Skin of body (tissue), 2 donors: ENCODE measurements around the gene TLCD3B. TPM values are rescaled to one million over a fixed set of nuclear protein-coding genes. Genes with fewer than 3 reads are reported as not detected.
"Not testable (repeated sequence)": the region's sequence is repeated elsewhere in the genome, so short reads cannot be mapped to it uniquely, and the experiment has no call there.

ENCODE experiments used
- DNase-seq: peaks from one replicate; lab custom pipeline; 2025; lab: John Stamatoyannopoulos, UW
- total RNA-seq: library from RNA; depleted of rRNA; stranded (reverse); fragments of >200 nt; gene quantifications from one replicate; pipeline ENCODE4 v1.2.3, GENCODE V29; 2014

Gene TLCD3B
- total RNA-seq, 1 donor from 2014 or later, result not detected

DNA sequence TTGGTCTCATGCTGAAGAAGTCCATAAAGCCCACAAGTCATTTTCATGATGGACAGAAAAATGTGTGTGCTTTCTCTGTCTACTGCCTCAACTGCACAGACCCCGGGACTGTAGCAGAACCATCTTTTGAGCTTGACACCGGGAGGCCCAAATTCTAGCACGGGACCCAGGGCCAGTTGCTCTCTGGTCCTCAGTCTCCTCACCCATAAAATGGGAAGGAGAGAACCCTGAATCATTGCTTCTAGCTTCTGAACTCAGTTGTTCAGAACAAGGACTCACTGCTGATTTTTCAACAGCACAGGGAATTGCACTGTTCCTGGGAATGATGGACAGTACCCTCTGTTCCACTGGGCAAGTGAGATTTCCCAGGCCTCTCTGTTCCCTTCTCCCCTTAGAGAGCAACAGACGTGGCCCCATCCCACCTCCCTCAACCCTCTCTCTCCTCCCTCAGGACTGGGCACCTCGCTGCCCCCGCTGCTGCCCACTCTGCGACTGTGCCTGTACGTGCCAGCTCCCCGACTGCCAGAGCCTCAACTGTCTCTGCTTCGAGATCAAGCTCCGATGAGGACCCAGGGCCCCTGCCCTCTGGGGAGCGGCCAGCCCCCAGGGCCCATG is 32.3 kb upstream of the TLCD3B start:
- no peak for DNase-seq

DNA sequence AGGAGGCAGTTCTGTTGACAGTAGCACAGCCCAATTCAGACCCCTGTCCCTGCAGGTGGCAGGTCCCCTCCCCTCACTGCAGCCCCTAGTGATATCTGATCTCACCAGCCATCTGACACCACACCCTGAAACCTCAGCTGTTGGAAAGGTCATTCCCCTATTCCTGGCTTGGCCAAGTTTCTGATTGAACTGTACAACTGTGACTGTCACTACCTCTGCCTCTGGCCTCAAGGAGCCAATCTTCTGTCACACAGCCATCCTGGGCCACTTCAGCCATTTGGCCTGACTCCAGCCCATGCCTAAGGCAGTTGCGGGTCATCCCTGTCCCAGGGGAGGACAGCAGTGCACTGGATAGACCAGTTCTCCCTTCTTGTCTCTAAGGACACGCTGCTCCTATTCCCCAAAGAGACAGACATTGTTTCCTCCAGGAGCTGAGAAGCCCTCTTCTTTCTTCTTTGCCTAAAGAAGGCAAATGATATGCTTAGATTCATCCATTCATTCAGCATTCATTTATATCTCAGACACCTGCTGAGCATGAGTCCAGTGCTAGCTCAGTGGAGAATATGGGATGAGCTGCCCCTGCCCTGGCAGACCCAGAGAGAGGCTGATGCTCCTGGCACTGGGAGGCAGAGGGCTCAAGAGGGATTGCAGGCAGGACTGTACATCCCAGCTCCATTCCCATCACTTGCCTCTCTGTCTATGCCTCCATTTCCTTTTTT is 29.9 kb upstream of the TLCD3B start:
- DNase-seq, result no peak

DNA sequence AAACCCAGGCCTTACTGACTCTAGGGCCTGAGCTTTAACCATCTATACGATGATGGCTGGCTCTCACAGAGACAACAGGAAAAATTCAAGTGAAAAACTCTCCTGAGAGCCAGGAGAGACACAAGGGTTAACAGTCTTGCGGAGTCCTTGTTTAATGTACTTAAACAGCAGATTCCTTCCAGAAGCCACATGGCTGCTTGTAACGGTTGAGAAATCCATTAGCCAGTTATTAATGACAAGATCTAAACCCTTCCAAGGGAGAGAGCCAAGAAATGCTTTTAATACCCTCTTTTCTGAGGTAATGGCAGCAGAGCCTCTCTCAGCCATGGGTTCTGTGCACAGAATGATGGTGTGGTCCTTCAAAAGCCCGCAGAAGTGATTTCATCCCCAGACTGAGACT is 29.3 kb upstream of the TLCD3B start:
- no peak for DNase-seq

DNA sequence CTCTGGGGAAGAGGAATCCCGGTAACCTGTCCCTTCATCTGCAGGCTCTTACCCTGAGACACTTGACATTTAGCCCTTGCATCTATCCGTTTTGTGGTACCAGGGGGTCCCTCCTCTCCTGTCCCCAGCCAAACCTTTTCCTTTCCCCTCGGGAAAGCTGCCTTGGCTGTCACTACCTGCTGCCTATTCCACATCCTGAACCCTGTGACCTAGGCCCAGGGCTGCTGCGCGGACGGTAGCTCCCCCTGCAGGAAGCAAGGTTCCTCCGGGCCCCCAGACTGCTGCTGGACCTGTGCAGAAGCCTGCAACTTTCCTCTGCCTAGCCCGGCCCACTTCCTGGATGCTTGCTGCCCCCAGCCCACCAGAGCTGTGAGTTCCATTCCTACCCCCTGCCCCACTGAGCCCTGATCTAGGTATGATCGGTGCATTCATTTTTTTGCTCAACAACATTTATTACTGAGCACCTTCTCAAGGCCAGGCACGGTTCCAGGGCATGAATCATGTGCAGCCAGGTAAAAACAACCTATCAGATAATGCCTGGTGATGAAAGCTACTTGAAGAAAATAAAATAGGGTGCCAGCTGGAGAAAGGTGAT is 24.0 kb upstream of the TLCD3B start:
- no peak for DNase-seq

DNA sequence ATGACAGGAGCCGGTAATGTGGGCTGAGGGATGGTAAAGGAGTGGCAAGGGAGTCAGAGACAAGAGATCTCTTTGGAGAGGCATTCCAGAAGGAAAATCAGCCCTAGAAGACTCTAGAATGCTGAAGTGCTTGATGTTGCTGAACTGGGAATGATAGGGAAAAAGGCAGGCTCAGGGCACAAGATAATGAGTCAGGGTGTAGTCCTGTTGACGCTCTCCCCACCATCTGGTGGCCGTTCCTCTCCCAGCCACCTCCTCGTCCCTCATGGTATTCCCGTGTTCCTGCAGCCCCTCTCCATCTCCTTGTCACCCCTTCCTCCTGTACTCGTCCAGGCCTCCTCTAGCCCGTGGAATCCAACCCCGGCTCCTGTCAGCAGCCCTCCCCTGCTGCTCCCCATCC is 23.4 kb upstream of the TLCD3B start:
- DNase-seq, result no peak

DNA sequence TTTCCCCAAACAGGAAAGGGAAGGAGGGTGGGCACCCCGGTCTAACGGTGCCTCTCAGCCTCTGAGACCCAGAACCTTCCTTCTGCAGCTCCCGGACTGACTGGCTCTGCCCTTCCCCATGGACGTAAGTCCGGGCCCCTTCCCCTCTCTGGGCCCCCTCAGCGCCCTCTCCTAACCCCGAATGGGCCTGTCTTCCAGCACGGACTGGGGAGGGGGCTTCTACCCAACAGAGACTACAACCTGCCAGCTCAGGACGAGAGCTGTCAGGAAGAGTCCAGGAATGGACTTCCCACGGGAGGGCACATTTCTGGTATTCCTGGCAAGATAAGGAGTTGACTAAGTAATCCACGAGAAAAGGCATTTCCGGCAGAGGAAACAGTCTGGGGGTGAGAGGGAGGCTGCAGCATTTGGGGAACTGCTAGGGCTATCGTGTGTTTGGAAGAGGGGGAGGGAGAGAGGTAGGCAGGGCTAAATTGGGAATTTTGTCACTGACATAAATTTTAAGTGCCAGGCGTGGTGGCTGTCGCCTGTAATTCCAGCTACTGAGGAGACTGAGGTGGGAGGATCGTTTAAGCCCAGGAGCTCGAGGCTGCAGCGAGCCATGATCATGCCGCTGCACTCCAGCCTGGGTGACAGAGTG is 22.4 kb upstream of the TLCD3B start:
- no peak for DNase-seq

DNA sequence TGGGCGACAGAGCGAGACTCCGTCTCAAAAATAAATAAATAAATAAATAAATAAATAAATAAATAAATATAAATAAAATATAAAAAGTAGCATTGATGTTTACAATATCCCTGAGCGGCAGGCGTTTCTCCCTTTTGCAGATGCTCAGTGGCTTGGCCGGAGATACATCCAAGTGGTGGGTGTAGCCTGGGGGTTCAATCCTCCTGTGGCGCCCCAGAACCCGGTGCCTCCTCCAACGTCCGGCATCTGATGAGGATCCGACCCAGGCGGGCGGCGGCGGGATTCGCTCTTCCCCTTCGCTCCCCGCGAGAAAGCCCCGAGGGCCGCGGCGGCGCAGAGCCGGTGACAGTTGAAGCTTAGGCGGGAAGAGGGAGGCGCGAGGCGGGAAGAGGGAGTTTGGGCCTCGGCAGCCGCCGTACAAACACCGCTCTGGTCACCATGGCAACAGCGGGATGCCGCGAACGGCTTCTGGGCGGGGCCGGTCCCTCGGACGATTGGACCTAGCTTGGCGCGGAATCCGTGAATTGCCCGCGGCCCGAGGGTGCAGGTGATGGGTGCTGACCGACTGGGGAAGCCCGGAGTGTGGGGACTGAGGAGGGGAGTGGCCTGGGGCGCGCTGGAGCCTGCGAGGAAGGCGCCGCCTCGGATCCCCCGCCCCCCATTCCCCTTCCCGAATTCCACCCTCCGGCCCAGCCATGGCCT is 21.8 kb upstream of the TLCD3B start:
- peak; percentile 91 for DNase-seq

DNA sequence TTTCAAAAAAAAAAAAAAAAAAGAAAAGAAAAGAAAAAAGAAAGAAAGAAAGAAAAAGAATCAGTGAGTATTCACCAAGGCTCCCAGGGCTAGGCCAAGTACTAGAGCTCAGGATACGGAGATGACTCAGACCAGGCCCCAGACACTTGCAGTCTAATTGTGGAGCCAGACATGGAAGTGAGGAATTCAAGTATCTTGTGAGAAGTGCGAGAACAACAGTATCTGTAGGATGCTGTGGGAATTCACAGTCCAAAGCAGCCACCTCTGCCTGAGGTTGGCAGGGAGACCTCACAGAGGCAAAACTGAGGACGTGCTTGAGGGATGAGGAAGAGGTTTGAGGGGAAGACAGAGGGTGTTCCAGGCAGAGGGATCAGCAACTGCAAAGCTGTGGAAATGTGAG is 20.4 kb upstream of the TLCD3B start:
- no peak for DNase-seq

DNA sequence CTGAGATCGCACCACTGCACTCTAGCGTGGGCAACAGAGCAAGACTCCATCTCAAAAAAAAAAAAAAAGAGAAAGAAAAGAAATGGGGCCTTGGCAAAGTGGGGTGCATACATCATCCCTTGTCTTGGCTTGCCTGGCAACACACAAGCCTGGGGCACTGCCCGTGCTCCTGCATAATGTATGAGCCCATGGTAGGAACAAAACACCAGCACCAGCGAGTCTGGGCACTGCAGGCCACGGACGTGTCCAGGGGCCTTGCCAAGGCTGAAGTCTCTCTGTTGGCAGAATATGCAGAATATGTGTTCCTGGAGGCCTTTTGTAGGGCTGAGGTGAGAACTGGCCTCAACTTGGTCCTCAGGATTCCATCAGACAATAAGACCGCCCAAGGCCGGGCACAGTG is 18.8 kb upstream of the TLCD3B start:
- no peak for DNase-seq

DNA sequence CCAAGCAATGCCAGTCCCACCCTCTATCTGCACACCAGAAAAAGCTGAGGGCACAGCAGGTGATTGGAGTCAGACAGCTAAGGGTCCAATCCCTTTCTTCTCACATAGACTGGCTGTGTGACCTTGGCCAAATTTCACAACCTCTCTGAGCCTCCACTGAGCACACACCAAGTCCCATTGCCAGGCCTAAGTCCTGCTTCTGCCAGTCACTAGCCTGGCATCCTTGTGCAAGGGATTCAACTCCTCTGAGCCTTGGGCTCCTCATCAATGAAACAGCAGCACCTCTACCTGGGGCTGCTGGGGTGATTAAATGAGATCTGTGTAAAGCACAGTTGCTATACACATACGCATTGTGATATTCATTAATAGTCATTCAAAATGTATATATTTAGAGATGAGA is 15.5 kb upstream of the TLCD3B start:
- DNase-seq, result no peak

DNA sequence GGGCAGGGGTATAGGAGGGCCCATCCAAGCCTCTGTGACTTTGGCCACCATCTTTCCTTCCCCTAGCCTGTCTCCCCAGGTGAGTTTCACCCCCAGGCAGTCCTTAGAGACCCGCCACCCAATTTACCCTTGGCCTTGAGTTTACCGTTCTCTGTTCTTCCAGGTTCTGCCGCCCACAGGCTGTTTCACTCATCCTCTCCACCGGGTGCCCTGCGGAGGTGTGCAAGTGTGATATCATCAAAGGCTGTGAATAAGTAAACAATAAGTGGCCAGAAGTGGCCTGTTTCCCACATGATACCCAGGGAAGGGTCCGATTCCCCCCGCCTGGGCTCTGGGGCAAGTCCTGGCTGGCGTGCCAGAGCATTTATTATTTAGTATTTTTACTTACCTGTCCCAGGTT is 15.1 kb upstream of the TLCD3B start:
- DNase-seq, result no peak

DNA sequence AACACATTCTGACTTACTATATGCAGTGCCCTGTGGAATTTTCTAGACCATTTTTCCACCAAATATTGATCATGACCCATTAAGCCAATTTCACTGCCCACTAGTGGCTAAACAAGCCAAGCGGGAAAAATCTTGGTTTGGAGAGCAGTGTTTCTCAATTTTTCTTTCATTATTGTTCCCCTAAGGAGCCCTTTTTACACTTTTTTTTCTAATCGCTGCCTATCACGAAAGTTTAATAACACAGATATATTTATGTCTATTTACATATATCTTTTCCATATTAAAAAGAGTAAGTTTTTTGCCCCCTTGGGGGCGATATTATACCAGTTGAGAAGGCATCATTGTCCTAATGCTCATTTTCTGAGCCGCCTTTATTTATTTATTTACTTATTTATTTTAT is 10.8 kb upstream of the TLCD3B start:
- DNase-seq, result no peak

DNA sequence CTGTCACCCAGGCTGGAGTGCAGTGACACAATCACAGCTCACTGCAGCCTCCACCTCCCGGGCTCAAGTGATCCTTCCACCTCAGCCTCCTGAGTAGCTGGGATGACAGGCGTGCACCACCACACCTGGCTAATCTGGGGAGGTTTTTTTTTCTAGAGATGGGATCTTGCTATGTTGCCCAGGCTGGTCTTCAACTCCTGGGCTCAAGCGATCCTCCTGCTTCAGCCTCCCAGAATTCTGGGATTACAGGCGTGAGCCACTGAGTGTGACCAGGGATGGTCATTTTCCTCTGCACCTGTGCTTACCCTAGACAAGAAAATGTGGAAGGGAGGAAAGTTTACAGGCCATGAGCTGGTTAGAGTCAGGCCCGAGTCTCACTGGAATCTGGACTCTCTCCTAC is 9.6 kb upstream of the TLCD3B start:
- DNase-seq, result not testable (repeated sequence)

DNA sequence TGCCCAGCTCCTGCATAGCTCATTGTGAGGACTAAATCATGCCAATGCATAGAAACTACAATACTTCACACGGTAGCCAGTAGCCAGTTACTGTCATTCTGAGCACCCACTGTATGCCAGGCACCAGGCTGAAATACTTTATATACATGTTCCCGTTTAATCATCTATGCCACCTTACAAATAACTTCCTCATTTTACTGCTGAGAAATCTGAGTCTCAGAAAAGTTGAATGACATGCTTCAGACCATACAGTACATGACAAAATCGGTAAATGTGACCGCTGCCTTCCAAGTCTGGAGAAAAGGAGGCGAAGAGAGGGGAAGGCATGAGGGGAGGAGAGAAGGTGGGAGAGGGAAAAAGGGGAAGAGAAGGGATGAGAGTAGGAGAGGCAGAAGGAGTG is 9.2 kb upstream of the TLCD3B start:
- no peak for DNase-seq

DNA sequence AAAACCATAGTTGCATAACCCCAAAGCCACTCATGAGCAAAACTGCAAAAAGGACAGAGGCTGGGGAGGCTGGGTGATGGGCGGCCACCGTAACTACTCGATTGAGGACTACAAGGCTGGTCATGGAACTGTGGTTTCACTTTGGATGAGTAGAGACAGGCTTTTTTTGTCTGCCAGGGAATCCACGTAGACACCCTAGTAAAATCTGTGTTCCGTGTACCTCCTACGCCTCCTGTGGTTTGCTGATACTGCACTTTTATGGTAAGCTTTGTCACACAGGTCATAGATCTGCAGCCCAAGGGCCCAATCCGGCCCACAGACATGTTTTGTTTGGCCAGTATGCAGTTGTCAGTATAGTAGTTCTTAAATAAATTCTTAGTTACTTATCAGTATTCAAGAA is 2.2 kb upstream of the TLCD3B start:
- no peak for DNase-seq

DNA sequence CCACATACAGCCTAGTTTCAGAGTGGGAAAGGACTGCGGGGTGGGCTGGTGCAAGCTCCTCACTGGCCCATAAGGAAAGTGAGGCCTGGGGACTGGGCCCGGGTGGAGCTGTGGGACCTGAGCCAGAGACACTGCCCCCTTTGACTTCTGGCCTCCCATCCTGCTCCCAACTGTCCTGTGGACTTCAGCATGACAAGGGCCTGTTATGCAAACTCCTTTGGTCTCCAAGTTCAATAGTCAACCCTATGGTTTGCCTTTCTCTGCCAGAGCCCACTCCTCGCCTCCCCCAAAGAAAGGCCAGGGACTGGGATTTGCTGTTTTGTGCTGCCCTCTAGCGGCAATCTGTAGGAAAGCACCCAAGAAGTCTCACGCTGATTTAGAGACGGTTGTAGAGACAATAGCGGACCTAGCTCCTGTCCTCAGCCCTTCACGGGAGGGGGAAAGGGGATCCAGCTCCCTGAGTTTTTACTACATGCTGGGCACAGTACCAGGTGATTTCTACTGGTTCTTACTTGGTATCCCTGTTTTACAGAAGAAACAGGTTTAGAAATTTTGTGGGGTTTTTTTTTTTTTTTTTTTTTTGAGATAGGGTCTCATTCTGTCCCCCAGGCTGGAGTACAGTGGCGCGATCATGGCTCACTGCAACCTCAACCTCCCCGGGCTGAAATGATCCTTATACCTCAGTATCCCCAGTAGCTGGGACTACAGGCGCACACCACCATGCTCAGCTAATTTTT is 1.2 kb upstream of the TLCD3B start:
- no peak for DNase-seq

DNA sequence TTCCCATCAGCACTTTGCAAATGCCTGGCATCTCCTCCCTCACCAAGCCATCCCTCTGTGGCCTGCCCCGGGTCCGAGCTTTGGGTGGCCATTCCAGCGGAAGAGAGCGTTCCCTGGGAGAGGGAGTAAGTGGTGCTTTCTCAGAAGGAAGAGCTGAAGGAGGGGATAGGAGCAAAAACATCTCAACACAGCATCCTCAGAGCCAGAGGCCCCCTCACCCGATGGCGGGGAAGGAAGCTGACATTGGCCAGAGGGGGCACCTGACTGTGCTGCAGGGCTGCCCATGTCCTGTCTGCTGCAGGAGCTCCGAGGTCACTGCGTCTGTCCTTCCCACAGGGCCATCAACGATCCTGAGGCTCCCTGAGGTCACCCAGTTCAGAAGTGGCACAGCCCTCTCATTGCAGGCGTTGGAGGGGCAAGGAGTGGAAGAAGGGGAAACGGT is 427 bp upstream of the TLCD3B start:
- no peak for DNase-seq

DNA sequence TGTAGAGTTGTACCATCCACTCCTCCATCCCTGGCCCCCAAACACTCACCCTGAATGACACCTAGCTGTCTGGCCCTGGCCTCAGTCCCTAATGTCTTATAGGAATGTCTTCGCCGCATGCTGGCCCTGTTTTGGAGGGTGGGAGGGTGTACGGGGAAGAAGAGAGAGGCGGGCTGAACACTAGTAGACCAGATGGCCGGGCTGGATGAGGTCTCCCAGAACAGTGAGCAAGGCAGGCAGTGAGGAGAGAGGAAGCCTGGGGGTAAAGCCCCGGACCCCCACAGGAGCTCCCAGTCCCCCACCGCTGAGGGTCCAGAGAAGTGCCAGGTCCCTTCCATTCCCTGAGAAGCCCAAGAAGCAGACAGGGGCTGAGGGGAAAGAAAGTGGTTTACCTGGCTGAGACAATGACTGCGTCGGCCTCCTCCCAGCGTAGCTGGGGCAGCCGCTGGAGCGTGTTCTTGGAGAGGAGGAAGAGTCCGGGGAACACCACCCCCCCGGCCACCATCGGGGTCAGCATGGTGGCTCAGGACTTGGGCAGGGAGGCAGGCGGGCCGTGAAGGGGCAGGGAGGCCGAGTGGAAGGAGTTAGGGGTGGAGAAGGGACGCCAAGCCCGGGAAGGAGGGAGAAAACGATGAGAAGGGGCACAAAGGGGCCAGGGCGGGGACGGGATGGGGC is 923 bp downstream of the TLCD3B start:
- DNase-seq, result no peak

DNA sequence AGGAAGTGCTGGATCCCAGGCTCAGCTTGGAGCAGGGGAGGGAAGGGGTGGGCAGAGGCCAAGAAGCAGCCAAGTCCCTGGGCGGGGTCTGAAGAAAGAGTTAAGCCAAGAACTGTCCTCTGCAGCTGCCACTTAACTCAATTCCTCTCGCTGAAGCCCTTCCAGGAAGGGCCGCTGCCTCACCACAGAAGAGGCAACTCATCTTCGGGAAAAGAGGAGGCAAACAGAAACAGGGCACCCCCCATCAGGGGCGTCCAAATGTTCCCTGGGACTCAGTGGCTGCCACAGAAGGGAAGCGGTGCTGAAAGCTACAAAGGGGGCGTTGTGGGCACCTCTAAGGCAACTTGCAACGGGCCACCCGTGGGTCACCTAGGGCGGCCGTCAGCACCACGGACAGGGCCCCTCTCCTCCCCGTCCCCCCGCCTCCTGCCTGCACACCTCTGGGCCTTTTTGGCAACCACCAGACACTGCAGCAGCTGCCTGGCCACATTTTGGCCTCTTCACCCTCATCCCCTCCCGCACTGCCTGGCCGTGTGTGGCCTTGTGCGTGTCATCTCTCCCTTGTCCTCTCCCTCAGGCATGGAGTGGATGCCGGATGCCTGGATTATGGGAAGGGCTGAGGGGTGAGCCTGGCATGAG is 2.5 kb downstream of the TLCD3B start:
- DNase-seq, result no peak
